Fibroblast of lung (primary cell): ENCODE results near the gene PACC1.

Experiments
- CTCF ChIP-seq, 2 donors: IDR thresholded peaks in 1 of 2; conservative IDR thresholded peaks in 1 of 2; 1 replicate in 1 of 2; 2 replicates in 1 of 2; pipeline ENCODE4 v1.5.1; 2011 to 2012; ENCODE audit warnings: low read length in 2 of 2, control low read depth in 1 of 2, inconsistent platforms in 1 of 2, low read depth in 1 of 2, mild to moderate bottlenecking in 1 of 2
- EZH2 ChIP-seq: IDR thresholded peaks from 2 replicates; pipeline ENCODE4 v1.5.1; 2012; ENCODE audit warnings: low read length, control low read depth, mild to moderate bottlenecking; ENCODE audit errors: missing control alignments

GRCh38 chr1:212431644-212432043, 17.0 kb upstream of the PACC1 start:
- TF ChIP-seq CTCF (conservative IDR thresholded peaks at IDR 0.05 in 1 of 2, IDR thresholded peaks at IDR 0.05 in 1 of 2; ENCODE audit: low read depth in 1 of 2, low read length in 2 of 2) = no peak
- TF ChIP-seq EZH2 = no peak
